IPS DF 6.9 (cell line): ENCODE data around the gene P2RY13.

Experiments used
- DNase-seq: peaks from one replicate; pipeline ENCODE4 v3.0.0-alpha.2; 2013; ENCODE audit warnings: low read depth, low spot score
- H3K27ac ChIP-seq: one replicate; pipeline ENCODE4 v1.5.1; 2013; ENCODE audit warnings: low read length, control low read depth
- H3K27me3 ChIP-seq: 2 replicates; pipeline ENCODE4 v1.6.1; 2013; ENCODE audit warnings: mild to moderate bottlenecking, low read length; ENCODE audit not compliant: control insufficient read depth, insufficient read depth
- H3K36me3 ChIP-seq: 2 replicates; pipeline ENCODE4 v1.6.1; 2013; ENCODE audit warnings: low read length; ENCODE audit not compliant: control insufficient read depth, insufficient read depth
- H3K4me1 ChIP-seq: 2 replicates; pipeline ENCODE4 v1.6.1; 2013; ENCODE audit warnings: low read length; ENCODE audit not compliant: control insufficient read depth, insufficient read depth
- H3K4me3 ChIP-seq: 2 replicates; pipeline ENCODE4 v1.5.1; 2013; ENCODE audit warnings: mild to moderate bottlenecking, low read length
- H3K9me3 ChIP-seq: 2 replicates; pipeline ENCODE4 v1.6.1; 2013; ENCODE audit warnings: low read length, inconsistent platforms; ENCODE audit not compliant: control insufficient read depth, insufficient read depth
- WGBS: extraction: QIAGEN DNeasy Blood & Tissue Kit; methylation state at CpG from one replicate; pipeline ENCODE4 v1.1.7; 2013; ENCODE audit warnings: mixed read lengths, missing lambda C conversion rate; ENCODE audit not compliant: insufficient read length, insufficient coverage; 5-methylcytosine and 5-hydroxymethylcytosine counted together

Gene P2RY13

DNA sequence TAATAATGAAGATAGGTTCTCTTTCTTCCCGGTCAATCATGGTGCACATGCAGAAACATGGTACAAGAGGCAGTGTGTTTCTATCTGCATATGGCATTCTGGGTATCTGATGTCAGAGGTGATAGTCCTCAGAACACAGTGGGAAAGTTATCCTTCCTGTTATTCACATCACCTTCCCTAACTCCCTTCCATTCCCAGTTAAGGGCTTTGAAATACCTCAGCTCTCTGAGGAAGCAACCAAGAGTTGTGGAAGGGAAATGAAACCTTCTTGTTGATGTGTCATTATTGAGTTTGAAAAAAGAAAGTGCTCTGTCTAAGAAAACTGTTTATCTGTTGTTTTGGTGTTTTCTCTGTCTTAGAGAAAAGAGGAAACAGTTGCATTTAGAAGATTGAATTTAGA is 21.9 kb upstream of the P2RY13 start:
- H3K27me3 ChIP-seq, result no peaks in the 10 kb centered on the region
- H3K4me3 ChIP-seq, result no peak overlapping the region
- H3K9me3 ChIP-seq, result no peaks in the 10 kb centered on the region
- no peak for DNase-seq
- no peaks in the 10 kb centered on the region for H3K36me3 ChIP-seq
- H3K27ac ChIP-seq, result no peak overlapping the region
- H3K4me1 ChIP-seq, result no peaks in the 10 kb centered on the region
- no CpG with 5 or more reads among the region's 1 CpG for WGBS

DNA sequence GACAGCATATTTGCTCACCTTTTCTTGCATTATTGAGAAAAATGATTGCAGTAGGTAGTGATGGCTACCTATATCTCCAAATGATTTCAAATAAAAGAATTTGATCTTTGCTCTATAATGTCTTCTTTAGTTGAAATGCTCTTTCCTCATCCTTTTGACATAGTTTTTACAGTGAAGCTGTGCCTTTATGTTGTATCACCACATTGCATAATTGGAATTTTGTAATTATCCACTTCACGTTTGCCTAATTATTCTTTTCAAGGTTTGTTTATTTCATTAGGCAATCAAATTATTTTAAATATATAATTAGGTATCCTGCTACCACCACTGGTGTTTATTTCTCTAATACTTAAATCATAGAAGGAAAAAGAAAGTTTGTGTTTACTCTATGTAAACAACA is 21.3 kb upstream of the P2RY13 start:
- DNase-seq, result no peak
- no peaks in the 10 kb centered on the region for H3K9me3 ChIP-seq
- no peaks in the 10 kb centered on the region for H3K27me3 ChIP-seq
- H3K27ac ChIP-seq, result no peak overlapping the region
- no peak overlapping the region for H3K4me3 ChIP-seq
- H3K36me3 ChIP-seq, result no peaks in the 10 kb centered on the region
- no CpG with 5 or more reads among the region's 1 CpG for WGBS
- H3K4me1 ChIP-seq, result no peaks in the 10 kb centered on the region

- no peak for DNase-seq
Measured at GRCh38 chr3:151347432-151347831, 18.1 kb upstream of the P2RY13 start.

DNA sequence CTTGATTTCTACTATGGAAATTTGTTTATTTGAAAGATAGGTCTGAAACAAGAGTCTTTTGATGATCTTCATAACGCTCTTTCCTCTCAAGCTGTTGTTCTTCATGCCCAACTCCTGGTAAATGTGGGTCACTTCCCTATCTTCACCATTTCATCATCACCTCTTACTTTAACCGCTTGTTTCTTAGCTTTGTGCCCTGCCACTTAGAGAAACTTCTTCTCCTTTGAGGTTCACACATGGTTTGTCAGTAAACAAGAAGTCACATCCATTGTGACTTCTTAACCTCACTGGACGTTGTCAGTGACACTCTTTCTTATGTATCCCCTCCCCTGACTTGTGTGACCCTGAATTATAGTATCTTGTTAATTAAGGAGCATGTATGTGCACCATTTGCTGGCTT is 16.9 kb upstream of the P2RY13 start:
- Histone ChIP-seq H3K9me3 (no peaks in the 10 kb centered on the region), H3K4me3 (no peak overlapping the region), H3K36me3 (no peaks in the 10 kb centered on the region), H3K4me1 (no peaks in the 10 kb centered on the region), H3K27me3 (no peaks in the 10 kb centered on the region), H3K27ac (no peak overlapping the region)
- no peak for DNase-seq
- WGBS, result no CpG with 5 or more reads among the region's 3 CpGs

More at GRCh38 chr3:151347432-151347831, 18.1 kb upstream of the P2RY13 start:
- Histone ChIP-seq H3K27me3 (no peaks in the 10 kb centered on the region), H3K36me3 (no peaks in the 10 kb centered on the region), H3K4me1 (no peaks in the 10 kb centered on the region), H3K27ac (no peak overlapping the region), H3K9me3 (no peaks in the 10 kb centered on the region), H3K4me3 (no peak overlapping the region)
- no CpG with 5 or more reads among the region's 6 CpGs for WGBS

- WGBS, result no CpG with 5 or more reads among the region's 2 CpGs
Measured at GRCh38 chr3:151345859-151346258, 16.5 kb upstream of the P2RY13 start.

GRCh38 chr3:151331696-151332095 is 2.3 kb upstream of the P2RY13 start:
- WGBS, result no CpG with 5 or more reads among the region's 2 CpGs
- Histone ChIP-seq H3K9me3 (no peaks in the 10 kb centered on the region), H3K4me1 (no peaks in the 10 kb centered on the region), H3K27ac (no peak overlapping the region), H3K4me3 (no peak overlapping the region), H3K36me3 (no peaks in the 10 kb centered on the region), H3K27me3 (no peaks in the 10 kb centered on the region)
- no peak for DNase-seq

More at GRCh38 chr3:151345859-151346258, 16.5 kb upstream of the P2RY13 start:
- H3K4me1 ChIP-seq, result no peaks in the 10 kb centered on the region
- no peaks in the 10 kb centered on the region for H3K36me3 ChIP-seq
- no peak overlapping the region for H3K27ac ChIP-seq
- no peak for DNase-seq
- H3K27me3 ChIP-seq, result no peaks in the 10 kb centered on the region
- H3K4me3 ChIP-seq, result no peak overlapping the region
- no peaks in the 10 kb centered on the region for H3K9me3 ChIP-seq

GRCh38 chr3:151330899-151331298 is 1.6 kb upstream of the P2RY13 start:
- H3K4me1 ChIP-seq, result no peaks in the 10 kb centered on the region
- H3K9me3 ChIP-seq, result no peaks in the 10 kb centered on the region
- no peaks in the 10 kb centered on the region for H3K27me3 ChIP-seq
- no peak overlapping the region for H3K4me3 ChIP-seq
- no peaks in the 10 kb centered on the region for H3K36me3 ChIP-seq
- no peak overlapping the region for H3K27ac ChIP-seq
- DNase-seq, result no peak

- Histone ChIP-seq H3K9me3 (no peaks in the 10 kb centered on the region), H3K27ac (no peak overlapping the region)
- no CpG with 5 or more reads among the region's 4 CpGs for WGBS
Measured at GRCh38 chr3:151330379-151330778, 1.0 kb upstream of the P2RY13 start.

GRCh38 chr3:151328298-151328995 is 902 bp downstream of the P2RY13 start:
- H3K27me3 ChIP-seq, result no peaks in the 10 kb centered on the region
- H3K27ac ChIP-seq, result no peak overlapping the region
- H3K4me3 ChIP-seq, result no peak overlapping the region
- DNase-seq, result no peak
- H3K36me3 ChIP-seq, result no peaks in the 10 kb centered on the region
- H3K9me3 ChIP-seq, result no peaks in the 10 kb centered on the region
- H3K4me1 ChIP-seq, result no peaks in the 10 kb centered on the region
- WGBS, result no CpG with 5 or more reads among the region's 10 CpGs

More at GRCh38 chr3:151330379-151330778, 1.0 kb upstream of the P2RY13 start:
- Histone ChIP-seq H3K36me3 (no peaks in the 10 kb centered on the region), H3K4me3 (no peak overlapping the region), H3K27me3 (no peaks in the 10 kb centered on the region), H3K4me1 (no peaks in the 10 kb centered on the region)
- no peak for DNase-seq

DNA sequence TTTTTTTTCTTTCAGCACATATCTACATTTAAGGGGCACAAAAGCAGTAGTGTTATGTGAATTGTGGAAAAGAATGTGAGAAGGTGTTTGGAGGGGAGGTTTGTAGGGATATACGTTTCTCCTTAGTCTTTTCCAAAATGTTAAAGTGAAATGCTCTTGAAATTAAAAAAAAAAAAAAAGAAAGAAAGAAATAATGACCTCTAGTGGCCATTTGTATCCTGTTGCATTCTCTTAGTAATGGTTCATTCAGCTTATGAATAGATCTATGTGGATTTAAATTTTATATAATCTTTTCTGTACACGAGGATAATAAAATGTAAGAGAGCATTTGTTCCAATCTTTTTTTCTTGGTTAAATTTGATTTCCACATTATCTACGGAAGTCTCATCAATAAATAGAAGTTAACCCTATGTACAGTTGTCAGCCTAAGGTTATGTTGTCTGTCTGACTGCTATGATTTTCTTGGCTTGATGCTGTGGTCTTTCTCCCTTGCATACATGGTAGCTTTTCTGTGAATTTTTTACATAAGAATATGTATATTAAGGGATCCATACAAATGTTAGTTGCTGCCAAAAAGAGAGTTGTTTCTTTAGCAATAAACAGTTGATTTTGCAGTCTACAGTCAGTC is 1.7 kb downstream of the P2RY13 start:
- Histone ChIP-seq H3K4me1 (no peaks in the 10 kb centered on the region), H3K9me3 (no peaks in the 10 kb centered on the region), H3K36me3 (no peaks in the 10 kb centered on the region), H3K4me3 (no peak overlapping the region), H3K27ac (no peak overlapping the region), H3K27me3 (no peaks in the 10 kb centered on the region)
- 100% methylated on average over 1 of the region's 3 CpGs for WGBS
- no peak for DNase-seq

- H3K27me3 ChIP-seq, result no peaks in the 10 kb centered on the region
- no peak for DNase-seq
- no peak overlapping the region for H3K27ac ChIP-seq
- WGBS, result no CpG with 5 or more reads among the region's 1 CpG
- no peaks in the 10 kb centered on the region for H3K4me1 ChIP-seq
- no peak overlapping the region for H3K4me3 ChIP-seq
- no peaks in the 10 kb centered on the region for H3K36me3 ChIP-seq
- H3K9me3 ChIP-seq, result no peaks in the 10 kb centered on the region
Measured at GRCh38 chr3:151322511-151322910, 6.8 kb downstream of the P2RY13 start.
